ENCODE measurements around the gene HDLBP. TPM values are rescaled to one million over a fixed set of nuclear protein-coding genes. Genes with fewer than 3 reads are reported as not detected.
A peak's percentile ranks its signal among the peaks of the same experiment; 100 is the strongest.

The HDLBP gene
- total and polyA plus RNA-seq, 2 of the 4 experiments (the other 2 are of a cell fraction), result 648 to 1,165 TPM

- Histone ChIP-seq H2AFZ (replicated peaks; ENCODE audit: low read length, poor library complexity) (no peak overlapping the region), H2AK5ac (ENCODE audit: low read depth, low read length) (no peak overlapping the region), H3K36me3 (ENCODE audit: control insufficient read depth, insufficient read depth, low read length) (peaks cover 38% of the 10 kb centered on the region), H2BK20ac (ENCODE audit: low read depth, low read length) (no peak overlapping the region), H4K8ac (ENCODE audit: low read depth in 2 of 2, low read length in 2 of 2) (no peak overlapping the region), H3K27ac (ENCODE audit: insufficient read depth, low read length) (no peak overlapping the region), H3K4me2 (ENCODE audit: low read depth, low read length) (peak overlapping the region; percentile 91), H3K4me3 (ENCODE audit: insufficient read depth, low read depth, low read length) (no peak overlapping the region), H4K91ac (ENCODE audit: insufficient read depth, low read depth, low read length) (no peak overlapping the region), H3K9me1 (ENCODE audit: insufficient read depth, low read length) (peaks cover 39% of the 10 kb centered on the region), H3K79me1 (ENCODE audit: low read depth in 1 of 2, low read length in 2 of 2) (peaks cover 39 to 85% of the 10 kb centered on the region in 2 experiments), H2BK120ac (ENCODE audit: low read depth, low read length) (no peak overlapping the region), H3K4ac (ENCODE audit: low read depth, low read length) (no peak overlapping the region), H3K4me1 (ENCODE audit: control insufficient read depth, insufficient read depth, low read length) (peaks cover 25% of the 10 kb centered on the region), H2AK9ac (replicated peaks; ENCODE audit: low read depth, low read length, poor library complexity) (no peak overlapping the region), H4K20me1 (ENCODE audit: insufficient read depth, low read length) (peaks cover 92% of the 10 kb centered on the region), H4K5ac (ENCODE audit: low read depth, low read length) (no peak overlapping the region), H3K9ac (ENCODE audit: low read depth, low read length) (no peak overlapping the region; the same call in 1 of the 2 replicates), H3K9me3 (ENCODE audit: control insufficient read depth, insufficient read depth, low read length) (no peaks in the 10 kb centered on the region), H2BK15ac (ENCODE audit: low read depth, low read length) (no peak overlapping the region), H3K27me3 (ENCODE audit: control insufficient read depth, insufficient read depth, low read length) (no peaks in the 10 kb centered on the region), H3K56ac (ENCODE audit: extremely low read depth, insufficient read depth, low read length) (no peak overlapping the region), H3K14ac (replicated peaks; ENCODE audit: low read depth, low read length) (no peak overlapping the region), H3K18ac (ENCODE audit: low read depth, low read length) (no peak overlapping the region), H3K23ac (ENCODE audit: low read depth, low read length) (peak overlapping the region; percentile 51; the same call in 1 of the 2 replicates), H2BK5ac (ENCODE audit: low read depth, low read length, poor library complexity, severe bottlenecking) (no peak overlapping the region)
- CTCF ChIA-PET, result no interaction called here
- ATAC-seq (ENCODE audit: low read depth), result no peak
- POLR2A ChIA-PET (ENCODE audit: unreplicated experiment), result no interaction called here
- no peak for DNase-seq
- no peak for TF ChIP-seq USF2 (IDR thresholded peaks at IDR 0.05; ENCODE audit: low read depth, low read length)
- TF ChIP-seq RCOR1 (IDR thresholded peaks at IDR 0.05; ENCODE audit: insufficient replicate concordance, low read length), result no peak
- intact Hi-C loops (cut with micrococcal nuclease), result loop anchor here (5.0 kb wide), 1 partner anchor 237 kb away; the partner anchor contains the start of gene STK25
- in situ Hi-C loops (cut with MboI; ENCODE audit: low sequenced_read_pairs), result no loop called here
- WGBS, 2 experiments (ENCODE audit: extremely low coverage in 2 of 2, insufficient read length in 1 of 2), result 91% methylated on average over 11 of the region's 15 CpGs; no CpG with 5 or more reads in 1 of the 2 experiments
- dilution Hi-C loops (cut with HindIII; ENCODE audit: low sequenced_read_pairs, unreplicated experiment), result no loop called here
- no TSS peak for BruUV-seq (replicated peaks)
Measured at GRCh38 chr2:241269707-241270520, 45.6 kb downstream of the HDLBP start.
